RWPE2 (cell line): ENCODE measurements around the gene NRIP1.

Experiments used
- ATAC-seq: fragments of 200-7000 bp; cut with Tn5 transposase; 3 replicates; pipeline ENCODE4 v1.9.1; 2021; ENCODE audit warnings: low read depth
- DNase-seq: peaks from one replicate; pipeline ENCODE4 v3.0.0-alpha.2; 2020; ENCODE audit warnings: low spot score
- H3K27ac ChIP-seq: fragments of 450-650 bp; 2 replicates; pipeline ENCODE4 v1.5.1; 2017; ENCODE audit warnings: mild to moderate bottlenecking; ENCODE audit not compliant: poor library complexity, severe bottlenecking
- H3K27me3 ChIP-seq: fragments of 250-450 bp; sonication (Bioruptor Pico); 2 replicates; pipeline ENCODE4 v1.5.1; 2021; ENCODE audit warnings: mild to moderate bottlenecking, moderate library complexity; ENCODE audit not compliant: insufficient read depth, poor library complexity, severe bottlenecking
- H3K36me3 ChIP-seq: fragments of 250-450 bp; sonication (Bioruptor Pico); 2 replicates; pipeline ENCODE4 v1.5.1; 2020; ENCODE audit warnings: low read depth, mild to moderate bottlenecking, moderate library complexity
- H3K4me1 ChIP-seq: fragments of 250-450 bp; sonication (Bioruptor Pico); 2 replicates; pipeline ENCODE4 v1.5.1; 2021; ENCODE audit warnings: mild to moderate bottlenecking, moderate library complexity; ENCODE audit not compliant: insufficient read depth, poor library complexity, severe bottlenecking
- H3K4me3 ChIP-seq: fragments of 250-450 bp; sonication (Bioruptor Pico); 2 replicates; pipeline ENCODE4 v1.5.1; 2021; ENCODE audit warnings: mild to moderate bottlenecking, moderate library complexity; ENCODE audit not compliant: severe bottlenecking
- H3K9me3 ChIP-seq: fragments of 250-450 bp; sonication (Bioruptor Pico); 2 replicates; pipeline ENCODE4 v1.5.1; 2021; ENCODE audit warnings: mild to moderate bottlenecking, moderate library complexity; ENCODE audit not compliant: severe bottlenecking
- TF ChIP-seq, protein P1 (sequence below): fragments of 450-650 bp; IDR thresholded peaks from one replicate; pipeline ENCODE4 v1.5.1; 2017; ENCODE audit warnings: mild to moderate bottlenecking, moderate library complexity; ENCODE audit not compliant: poor library complexity, severe bottlenecking

The NRIP1 gene

DNA sequence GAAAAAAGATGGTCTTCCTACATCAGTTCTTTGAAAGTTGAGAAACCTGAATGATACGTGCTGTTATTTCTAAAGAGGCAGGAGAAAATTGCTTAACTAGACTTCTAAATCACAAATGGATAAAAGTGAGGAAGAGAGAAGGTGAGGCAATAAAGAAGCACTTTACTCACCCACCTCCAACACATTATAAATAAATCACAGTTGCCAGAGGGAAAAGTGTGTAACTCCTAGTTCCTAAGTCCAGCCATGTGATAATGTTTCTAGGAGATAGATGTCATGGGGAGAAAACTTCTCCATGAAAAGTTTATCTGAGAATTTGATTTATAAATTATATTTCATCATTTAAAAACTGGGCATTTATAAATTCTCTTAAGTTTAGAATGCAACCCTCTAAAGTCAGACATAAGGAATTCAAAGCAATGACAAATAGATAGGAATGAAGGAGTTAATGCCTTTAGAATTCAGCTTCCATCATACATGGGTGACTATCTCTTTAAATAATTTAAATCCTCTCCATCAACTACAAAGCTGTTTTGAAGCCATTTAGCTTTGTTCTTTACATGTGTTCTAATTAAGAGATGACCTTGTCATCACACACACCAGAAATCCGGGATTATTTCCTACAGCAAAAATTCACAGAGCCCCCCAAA is 60.0 kb downstream of the NRIP1 start:
- Histone ChIP-seq H3K4me1 (peaks cover 26% of the 10 kb centered on the region), H3K4me3 (no peak overlapping the region), H3K27me3 (no peaks in the 10 kb centered on the region), H3K27ac (no peak overlapping the region), H3K9me3 (no peaks in the 10 kb centered on the region), H3K36me3 (peaks cover 12% of the 10 kb centered on the region; the same call in 1 of the 2 replicates)
- ATAC-seq (peak; percentile 41; the same call in 1 of the 3 replicates), DNase-seq (no peak)
- TF ChIP-seq, protein P1, sequence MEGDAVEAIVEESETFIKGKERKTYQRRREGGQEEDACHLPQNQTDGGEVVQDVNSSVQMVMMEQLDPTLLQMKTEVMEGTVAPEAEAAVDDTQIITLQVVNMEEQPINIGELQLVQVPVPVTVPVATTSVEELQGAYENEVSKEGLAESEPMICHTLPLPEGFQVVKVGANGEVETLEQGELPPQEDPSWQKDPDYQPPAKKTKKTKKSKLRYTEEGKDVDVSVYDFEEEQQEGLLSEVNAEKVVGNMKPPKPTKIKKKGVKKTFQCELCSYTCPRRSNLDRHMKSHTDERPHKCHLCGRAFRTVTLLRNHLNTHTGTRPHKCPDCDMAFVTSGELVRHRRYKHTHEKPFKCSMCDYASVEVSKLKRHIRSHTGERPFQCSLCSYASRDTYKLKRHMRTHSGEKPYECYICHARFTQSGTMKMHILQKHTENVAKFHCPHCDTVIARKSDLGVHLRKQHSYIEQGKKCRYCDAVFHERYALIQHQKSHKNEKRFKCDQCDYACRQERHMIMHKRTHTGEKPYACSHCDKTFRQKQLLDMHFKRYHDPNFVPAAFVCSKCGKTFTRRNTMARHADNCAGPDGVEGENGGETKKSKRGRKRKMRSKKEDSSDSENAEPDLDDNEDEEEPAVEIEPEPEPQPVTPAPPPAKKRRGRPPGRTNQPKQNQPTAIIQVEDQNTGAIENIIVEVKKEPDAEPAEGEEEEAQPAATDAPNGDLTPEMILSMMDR, result no peak

DNA sequence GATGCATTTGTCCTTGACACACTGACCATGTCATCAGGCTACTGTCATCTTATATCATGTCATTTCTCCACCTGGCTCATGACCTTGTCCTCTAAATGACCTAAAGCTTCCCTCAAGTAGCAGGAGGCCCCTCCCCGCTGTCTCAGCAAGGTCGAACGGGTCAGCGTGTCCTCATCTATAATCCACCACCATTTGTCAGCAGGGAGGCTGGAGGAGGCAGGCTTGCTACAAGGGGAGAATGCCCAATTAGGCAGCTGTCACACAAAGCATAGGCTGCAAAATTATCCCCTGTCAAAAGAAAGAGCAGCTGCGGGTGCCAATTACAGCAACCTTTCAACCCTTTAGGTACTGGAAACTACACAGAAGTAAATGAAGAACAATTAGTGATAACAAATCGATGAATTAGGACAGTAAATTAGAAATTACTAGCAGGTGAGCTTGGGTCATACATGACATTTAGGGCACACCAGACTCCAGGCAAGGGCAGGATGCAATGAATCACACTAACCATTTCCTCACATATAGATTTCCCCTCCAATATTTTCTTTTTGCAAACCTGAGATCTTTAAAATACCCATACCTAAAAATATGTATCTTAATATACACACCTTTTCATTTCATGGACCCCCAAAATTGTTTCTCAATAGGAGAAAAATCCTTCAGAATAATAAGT is 61.2 kb downstream of the NRIP1 start:
- no peaks in the 10 kb centered on the region for H3K9me3 ChIP-seq
- no peak for ATAC-seq
- H3K27ac ChIP-seq, result no peak overlapping the region
- peaks cover 12% of the 10 kb centered on the region; the same call in 1 of the 2 replicates for H3K36me3 ChIP-seq
- no peaks in the 10 kb centered on the region for H3K27me3 ChIP-seq
- H3K4me1 ChIP-seq, result peaks cover 24% of the 10 kb centered on the region
- H3K4me3 ChIP-seq, result no peak overlapping the region
- no peak for DNase-seq
- TF ChIP-seq, protein P1, result no peak

DNA sequence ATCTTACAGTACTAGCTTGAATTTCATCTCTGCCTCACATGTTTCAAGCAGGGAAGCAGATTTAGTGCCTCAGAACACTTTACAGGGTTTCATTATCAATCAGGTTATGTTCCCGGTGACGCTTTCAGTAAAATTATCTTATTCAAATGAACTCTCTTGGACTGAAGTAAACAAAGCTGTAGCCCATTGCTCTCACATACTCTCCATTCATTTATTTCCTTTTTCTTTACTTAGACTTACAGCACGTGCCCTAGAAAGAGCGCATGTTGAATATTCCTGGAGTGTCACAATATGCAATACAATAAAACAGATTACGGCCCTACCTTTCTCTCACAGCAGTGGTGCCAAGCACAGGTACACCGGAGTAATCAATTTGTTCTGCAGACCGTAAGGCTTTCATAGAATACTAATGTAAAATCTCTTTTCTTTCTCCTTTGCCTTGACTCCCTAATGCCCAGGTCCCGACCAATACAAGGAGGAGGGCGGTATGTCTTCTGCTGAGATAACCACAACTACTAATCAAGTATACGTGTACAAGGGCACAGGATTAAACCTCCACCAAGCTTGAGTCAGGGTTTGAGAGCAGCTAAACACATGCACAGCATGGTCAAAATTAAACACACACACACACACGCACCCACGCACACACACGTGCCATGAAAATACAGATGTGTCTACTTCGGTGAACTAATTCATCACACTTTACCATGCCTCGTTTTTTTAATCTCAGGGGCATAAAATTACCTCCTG is 62.8 kb downstream of the NRIP1 start:
- DNase-seq (no peak), ATAC-seq (no peak)
- no peak overlapping the region for H3K4me3 ChIP-seq
- H3K27me3 ChIP-seq, result no peaks in the 10 kb centered on the region
- no peak overlapping the region for H3K27ac ChIP-seq
- peaks cover 12% of the 10 kb centered on the region for H3K36me3 ChIP-seq
- H3K4me1 ChIP-seq, result peaks cover 27% of the 10 kb centered on the region
- H3K9me3 ChIP-seq, result no peaks in the 10 kb centered on the region
- TF ChIP-seq, protein P1, result no peak

DNA sequence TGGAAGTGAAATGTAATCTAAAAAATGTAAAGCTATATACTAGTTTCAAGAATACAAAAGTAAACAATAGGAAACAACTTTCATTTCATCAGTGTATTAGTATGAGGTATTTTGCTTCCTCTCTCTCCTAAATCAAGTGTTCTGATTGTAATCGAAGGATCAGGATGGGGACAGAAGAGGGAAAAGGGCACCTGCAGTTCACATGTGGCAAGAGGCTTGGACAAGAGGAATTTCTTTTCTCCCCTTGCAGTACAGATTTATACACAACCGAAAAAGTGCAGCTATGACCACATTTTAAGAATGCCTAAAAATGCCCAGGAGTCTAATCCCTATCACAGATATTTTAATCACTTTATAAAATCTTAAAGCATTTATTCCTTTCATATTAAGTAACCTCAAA is 63.7 kb downstream of the NRIP1 start:
- H3K9me3 ChIP-seq, result no peaks in the 10 kb centered on the region
- no peaks in the 10 kb centered on the region for H3K27me3 ChIP-seq
- ATAC-seq (no peak), DNase-seq (no peak)
- TF ChIP-seq, protein P1, result no peak
- no peak overlapping the region for H3K4me3 ChIP-seq
- peaks cover 28% of the 10 kb centered on the region for H3K4me1 ChIP-seq
- peaks cover 12% of the 10 kb centered on the region for H3K36me3 ChIP-seq
- no peak overlapping the region for H3K27ac ChIP-seq
